Vagina (tissue), 2 donors: ENCODE measurements around the gene MADD.

Experiments used
- CTCF ChIP-seq, 3 experiments: fragments of 450-650 bp in 2 of 3; fragments of 200-600 bp in 1 of 3; sonication (generic) in 1 of 3; IDR thresholded peaks; one replicate each; pipeline ENCODE4 v1.5.1; 2017 to 2019; ENCODE audit warnings: antibody characterized with exemption in 3 of 3, mild to moderate bottlenecking in 2 of 3, moderate library complexity in 2 of 3
- POLR2A ChIP-seq, 2 donors: fragments of 450-650 bp; IDR thresholded peaks; one replicate each; pipeline ENCODE4 v1.6.1; 2017; ENCODE audit warnings: antibody characterized with exemption in 2 of 2, mild to moderate bottlenecking in 2 of 2, moderate library complexity in 2 of 2

GRCh38 chr11:47302853-47303252, 32.9 kb downstream of the MADD start:
- TF ChIP-seq CTCF (IDR thresholded peaks at IDR 0.05) (no peak), POLR2A (IDR thresholded peaks at IDR 0.05) (no peak)
